Stimulated activated CD4-positive, alpha-beta T cell treated with anti-CD3 and anti-CD28 coated beads, Interleukin-15, amount 100 ng/mL, for 1 hour (primary cell): ENCODE data around the gene CD37.
"Not testable (repeated sequence)": the region's sequence is repeated elsewhere in the genome, so short reads cannot be mapped to it uniquely, and the experiment has no call there.

Source experiments
- DNase-seq, 2 donors: peaks; one replicate each; pipeline ENCODE4 v3.0.0-alpha.2; 2020; ENCODE audit warnings: low read depth in 1 of 2, low spot score in 1 of 2

Gene CD37

DNA sequence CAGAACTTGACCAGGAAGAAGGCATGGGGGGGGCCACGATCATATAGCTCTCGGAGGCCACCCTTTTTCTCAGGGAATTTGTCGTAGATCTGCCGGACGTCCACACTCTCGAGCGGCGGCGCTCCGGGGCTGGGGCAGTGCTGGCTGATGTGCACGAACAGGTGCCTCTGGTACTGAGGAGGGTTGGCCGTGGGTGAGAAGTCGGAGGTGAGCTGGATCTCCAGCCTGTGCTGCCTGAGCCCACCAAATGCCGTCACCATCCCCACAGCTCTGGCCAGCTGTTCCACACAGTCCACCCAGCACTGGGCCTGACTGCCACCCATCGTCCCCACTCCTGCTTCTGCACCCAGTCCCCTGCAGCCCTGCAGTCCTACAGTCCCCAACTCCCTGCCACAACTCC is 12.0 kb downstream of the CD37 start:
- no peak for DNase-seq

DNA sequence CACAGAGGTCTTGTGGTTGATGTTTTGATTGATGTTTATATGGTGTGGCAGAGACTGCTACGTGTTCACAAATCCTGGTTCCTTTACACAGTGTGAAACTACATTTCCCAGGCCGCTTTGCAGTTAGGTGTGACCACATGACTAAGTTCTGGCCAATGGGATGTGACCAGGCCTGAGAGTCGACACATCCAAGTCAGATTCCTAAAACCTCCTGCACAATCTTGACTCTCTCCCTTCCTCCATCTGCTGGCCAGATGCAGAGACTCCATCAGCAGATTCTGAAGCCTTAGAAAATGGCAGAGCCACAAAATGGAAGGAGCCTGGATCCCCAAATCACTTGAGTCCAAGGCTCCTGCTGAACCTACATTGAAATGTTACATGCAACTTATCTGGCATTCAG is 12.6 kb downstream of the CD37 start:
- no peak for DNase-seq

DNA sequence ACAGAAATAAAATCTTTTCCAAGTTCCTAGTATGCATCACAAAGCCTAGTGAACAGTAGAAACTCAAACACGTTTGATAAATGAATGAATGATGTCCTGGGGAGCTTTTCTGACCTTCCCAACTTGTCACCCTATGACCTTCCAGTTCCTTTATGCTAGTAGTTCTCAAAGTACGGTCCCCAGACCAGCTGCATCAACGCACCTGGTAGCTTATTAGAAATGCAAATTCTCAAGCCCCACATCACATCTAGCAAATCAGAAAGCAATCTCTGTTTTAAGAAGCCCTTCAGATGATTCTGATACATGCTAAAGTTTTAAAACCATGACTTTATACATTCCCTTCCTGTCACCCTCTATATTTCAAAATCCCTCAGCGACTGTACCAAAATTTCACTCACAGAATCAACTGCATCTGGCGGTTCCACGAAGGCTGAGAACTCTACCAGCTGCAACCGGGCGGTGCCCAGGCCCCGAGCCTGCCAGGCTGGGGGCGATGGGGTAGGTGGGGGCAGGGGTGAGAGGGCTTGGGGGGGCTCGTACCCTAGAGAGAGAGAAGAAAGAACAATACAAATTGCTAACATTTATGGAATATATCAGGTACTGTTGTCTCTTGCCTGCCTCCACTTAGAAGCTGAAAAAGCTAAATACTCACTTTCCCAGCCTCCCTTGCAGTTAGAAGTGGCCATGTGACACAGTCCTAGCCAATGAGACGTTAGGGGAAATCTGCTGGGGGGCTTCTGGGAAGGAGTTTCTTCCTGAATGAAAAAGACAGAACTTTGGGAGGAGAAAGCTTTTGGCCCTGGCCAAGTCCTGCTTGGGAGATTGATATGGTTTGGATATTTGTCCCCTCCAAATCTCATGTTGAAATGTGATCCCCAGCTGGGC is 13.3 kb downstream of the CD37 start:
- DNase-seq: no peak

DNA sequence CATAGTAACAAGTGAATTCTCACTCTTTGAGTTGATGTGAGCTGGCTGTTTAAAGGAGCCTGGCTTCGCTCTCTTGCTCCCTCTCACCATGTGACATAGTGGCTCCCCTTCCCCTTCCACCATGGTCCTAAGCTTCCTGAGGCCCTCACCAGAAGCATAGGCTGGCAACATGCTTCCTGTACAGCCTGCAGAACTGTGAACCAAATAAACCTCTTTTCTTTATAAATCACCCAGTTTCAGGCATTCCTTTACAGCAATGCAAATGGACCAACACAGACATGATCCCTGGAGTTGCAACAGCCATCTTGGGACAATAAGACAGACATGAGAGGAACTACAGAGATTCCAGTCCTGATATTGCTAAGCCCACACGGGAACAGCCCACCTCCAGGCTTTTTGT is 14.4 kb downstream of the CD37 start:
- DNase-seq: no peak

DNA sequence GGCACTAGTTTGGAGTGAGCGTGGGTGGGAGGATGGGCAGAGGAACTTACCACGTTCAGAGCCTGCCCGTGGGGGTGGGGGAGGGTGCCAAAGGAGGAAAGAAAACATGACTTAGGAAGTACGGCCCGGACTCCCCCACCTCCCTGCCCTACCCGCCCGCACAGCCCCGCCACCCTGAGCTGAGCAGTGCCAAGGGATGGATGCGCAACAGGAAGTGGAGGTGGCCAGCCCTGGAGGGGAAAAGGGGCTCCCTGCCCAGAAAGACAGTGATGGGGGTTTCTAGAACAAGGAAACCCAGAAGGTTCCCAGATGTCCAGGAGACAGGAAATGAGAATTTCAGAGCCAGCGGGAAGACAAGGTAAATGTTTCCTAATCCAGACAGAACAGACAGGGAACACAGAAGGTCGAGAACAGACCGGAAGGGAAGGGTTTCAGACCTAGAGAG is 20.7 kb downstream of the CD37 start:
- no peak for DNase-seq

DNA sequence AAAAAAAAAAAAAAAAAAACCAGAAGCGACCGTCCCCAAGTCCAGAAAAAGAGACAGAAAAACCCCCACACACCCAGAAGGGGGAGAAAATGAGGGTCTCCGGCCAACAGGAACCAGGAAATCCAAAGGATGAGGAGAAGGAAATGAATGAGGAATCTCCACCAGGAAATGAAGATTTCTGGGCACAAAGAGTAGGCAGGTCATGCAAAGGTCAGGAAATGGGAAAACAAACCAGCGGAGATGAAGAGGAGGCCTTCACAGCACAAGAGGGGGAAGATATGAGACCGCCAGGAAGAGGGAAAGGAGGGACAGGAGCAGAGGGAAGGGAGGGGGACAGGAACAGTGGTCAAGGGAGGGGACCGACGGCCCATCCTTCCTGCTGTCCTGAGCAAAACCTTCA is 21.2 kb downstream of the CD37 start:
- no peak for DNase-seq

DNA sequence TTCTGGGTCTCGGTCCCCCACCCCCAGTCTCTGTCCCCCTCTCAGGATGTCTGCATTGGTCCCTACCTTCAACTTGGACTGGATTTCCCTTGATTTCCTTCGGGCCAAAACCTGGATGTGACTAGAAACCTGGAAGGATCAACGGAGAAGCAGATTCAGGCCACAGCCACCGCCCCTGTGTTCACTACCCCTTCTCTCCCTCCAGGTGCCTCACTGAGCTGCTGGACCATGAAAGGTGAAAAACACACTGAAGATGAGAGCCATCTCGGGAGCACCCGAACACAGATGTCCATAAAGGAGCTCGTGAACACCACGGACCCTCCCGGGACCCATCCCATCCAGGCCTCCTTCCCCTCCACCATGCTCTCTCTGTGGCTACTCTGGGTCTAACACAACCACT is 22.0 kb downstream of the CD37 start:
- no peak for DNase-seq

DNA sequence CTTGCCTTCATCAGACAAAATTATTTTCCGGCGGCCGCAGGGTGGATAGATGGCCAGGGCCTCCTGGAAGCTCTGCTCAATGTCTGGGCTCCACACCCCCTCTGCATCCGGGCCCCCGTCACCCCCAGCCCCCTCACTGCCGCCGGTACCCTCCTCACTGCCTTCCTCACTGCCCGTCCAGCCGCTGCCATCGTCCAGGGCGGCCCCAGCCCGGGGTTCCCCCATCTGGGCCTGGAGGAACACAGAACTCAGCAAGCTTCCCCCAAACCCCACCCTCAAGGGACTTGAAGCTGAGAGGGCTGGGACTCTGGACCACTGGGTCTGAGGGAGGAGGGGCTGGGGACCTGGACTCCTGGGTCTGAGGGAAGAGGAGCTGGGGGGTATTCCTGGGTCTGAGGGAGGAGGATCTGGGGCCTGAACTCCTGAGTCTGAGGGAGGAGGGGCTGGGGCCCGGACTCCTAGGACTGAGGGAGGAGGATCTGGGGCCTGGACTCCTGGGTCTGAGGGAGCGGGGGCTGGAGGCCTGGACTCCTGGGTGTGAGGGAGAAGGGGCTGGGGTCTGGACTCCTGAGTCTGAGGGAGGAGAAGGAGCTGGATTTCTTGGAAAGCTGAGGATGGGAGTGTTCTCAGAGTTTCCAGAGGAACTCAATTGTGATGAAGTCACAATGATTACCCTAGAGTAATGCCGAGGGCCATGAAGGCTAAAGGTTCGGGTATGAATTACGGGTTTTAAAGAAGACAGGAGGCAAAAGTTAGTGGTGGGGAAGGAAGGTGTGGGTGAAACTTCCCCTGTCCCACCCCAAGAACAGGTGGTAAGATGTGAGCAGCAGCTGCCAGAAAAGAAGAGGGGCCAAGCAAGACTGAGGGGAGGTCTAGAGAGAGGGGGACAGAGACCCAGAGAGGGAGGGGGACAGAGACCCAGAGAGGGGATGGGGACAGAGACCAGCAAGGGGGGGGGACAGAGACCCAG is 24.9 kb downstream of the CD37 start:
- DNase-seq: no peak

DNA sequence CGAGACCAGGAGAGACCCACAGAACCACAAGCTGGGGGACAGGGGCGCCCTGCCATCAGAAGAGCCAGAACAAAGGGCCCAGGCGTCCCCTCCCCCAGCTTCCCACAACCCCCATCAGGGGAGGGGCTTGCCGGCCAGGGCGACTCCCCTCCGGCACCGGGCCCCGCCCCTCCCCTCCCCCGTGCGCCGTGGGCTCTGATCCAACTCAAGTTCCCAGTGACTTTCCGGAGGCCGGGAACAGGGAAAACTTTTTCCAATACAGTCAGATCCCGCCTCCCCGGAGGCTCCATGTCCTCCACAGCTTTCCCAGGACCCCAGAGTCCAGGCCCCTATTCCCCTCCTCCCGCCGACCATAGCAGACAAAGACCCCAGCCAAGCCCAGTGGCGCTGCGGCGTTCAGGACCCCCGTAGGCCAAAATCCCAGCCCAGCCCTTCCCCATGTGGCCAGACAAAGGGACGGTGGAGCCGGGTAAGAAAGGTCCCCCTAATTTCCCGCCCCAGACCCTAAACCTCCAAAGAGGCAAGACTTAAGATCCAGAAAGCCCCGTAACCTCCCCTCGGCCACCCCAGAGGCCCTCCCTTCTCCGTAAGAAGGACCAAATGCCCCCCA is 26.3 kb downstream of the CD37 start:
- DNase-seq: no peak

DNA sequence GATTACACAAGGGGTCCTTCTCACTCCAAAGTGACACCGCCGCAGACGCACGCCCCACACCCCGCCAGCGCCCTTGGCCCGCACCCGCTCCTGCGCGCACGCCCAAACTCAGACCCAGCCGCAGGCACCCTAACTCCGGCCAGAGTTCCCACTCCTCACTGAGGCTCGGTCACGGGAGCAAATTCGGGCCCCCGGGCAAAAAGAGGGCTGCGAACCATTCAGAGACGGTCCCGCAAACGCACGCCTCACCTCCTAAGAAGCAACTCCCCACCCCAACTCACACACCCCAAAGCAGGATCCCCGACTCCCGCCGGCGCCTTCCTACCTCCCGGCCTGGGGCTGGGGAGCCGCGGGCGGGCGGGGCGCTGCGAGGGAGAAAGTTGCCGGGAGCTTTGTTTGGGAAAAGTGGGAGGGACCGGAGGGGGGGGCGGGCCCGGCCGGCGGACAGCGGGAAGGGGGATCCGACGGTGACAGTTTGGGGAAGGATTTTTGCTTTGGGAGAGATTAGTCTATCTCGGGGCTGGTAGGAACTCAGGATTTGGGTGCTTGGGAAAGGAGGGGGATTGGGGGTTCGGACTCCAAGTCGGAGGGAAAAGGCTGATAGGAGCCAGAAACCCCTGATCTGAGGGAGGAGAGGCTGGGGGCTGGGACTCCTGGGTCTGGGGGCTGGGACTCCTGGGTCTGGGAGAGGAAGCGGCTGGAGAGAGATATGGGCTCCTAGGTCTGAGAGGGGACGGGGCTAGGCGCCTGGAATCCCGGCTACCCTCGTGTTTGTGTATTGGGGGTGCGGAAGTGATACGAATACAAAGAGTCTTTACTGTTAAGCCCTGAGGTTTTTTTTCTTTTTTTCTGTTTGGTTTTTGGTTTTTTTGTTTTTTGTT is 27.1 kb downstream of the CD37 start, which contains the start of gene TEAD2:
Gene TEAD2 (minus strand): TSS at position 369 of the 881 bp plus-strand sequence. CDS start 2,341 bp downstream, outside the sequence.
- DNase-seq: no peak

DNA sequence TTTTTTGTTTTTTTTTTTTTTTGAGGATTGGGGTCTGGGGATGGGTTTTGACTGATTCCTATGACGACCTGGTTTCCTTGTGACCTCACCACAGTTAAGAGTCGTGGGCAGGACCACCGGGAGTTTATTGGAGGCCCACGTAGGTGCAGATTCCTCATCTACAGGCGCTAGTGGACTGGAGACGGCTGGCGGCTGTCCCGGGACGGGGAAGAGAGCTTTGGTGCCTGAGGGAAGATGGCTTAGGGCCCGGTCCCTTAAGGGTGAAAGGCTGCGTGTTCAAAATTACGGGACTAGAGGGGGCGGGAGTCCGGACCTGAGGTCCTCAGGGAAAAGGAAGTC is 27.7 kb downstream of the CD37 start:
- no peak for DNase-seq

DNA sequence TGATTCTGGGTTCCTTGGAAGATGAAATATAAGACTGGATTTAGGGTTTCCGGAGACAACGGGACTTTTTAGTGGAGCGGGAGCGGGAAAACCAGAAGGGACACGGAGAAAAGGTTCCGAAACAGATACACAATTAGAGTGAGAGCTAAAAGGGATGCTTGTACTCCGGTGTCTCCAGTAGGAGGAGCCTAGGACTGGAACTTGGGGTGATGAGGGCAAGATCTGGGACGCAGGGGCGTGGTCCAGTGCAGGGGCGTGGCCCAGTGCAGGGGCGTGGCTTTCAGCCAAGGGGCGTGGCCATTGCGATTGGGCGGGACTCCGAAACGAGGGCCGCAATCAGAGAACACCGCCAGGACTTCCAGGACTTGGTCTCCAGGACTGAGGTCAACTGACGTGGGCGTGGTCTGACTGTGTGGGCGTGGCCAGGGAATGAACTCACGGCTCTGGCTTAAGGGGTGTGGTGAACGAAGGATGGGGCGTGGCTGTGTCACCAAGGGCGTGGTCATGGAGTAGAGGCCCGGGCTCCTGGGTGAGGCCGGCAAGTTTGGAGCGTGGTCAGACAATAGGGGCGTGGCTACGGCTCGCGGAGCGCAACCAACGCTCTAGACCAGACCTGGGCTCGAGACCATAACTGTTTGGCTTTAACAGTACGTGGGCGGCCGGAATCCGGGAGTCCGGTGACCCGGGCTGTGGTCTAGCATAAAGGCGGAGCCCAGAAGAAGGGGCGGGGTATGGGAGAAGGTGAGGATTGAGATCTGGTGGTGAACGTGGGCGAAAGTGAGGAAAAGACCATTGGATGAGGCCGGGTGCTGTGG is 28.3 kb downstream of the CD37 start, which contains the start of gene DKKL1:
Gene DKKL1 (plus strand): TSS at position 610 of the 815 bp plus-strand sequence. CDS start 122 bp downstream, at position 732.
- DNase-seq: peak; percentile 31 to 32

DNA sequence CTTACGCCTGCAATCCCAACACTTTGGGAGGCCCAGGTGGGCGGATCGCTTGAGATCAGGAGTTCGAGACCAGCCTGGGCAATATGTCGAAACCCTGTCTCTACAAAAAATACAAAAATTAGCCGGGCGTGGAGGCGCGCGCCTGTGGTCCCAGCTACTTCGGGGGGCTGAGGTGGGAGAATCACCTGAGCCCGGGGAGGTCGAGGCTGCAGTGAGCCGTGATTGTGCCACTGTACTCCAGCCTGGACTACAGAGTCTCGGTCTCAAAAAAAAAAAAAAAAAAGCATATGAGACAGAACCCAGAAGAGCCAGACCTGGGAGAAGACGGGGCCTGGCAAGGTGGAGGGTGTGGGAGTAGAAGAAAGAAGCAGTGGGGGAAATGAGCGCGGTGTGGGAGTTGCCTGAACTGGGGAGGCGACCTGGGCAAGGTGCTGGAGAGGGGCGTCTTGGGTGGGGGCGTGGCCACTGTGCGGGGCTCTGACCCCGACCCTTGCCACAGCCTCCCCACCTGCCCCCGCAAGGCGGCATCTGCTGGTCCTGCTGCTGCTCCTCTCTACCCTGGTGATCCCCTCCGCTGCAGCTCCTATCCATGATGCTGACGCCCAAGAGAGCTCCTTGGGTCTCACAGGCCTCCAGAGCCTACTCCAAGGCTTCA is 29.0 kb downstream of the CD37 start:
- DNase-seq: no peak

DNA sequence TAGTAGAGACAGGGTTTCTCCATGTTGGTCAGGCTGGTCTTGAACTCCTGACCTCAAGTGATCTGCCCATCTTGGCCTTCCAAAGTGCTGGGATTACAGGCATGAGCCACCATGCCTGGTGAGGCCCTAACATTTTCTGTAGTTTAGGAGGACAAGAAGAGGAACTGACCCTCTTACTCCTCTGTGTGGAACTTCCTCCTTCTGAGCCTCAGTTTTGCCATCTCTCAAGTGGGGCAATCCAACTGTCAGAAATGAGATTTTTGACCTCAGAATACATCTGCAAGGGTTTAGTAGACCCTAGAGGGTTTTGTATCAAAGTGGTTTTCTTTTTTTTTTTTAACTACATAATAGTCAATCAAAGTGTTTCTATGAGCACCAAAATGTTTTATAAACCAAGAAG is 30.9 kb downstream of the CD37 start:
- DNase-seq: no peak

DNA sequence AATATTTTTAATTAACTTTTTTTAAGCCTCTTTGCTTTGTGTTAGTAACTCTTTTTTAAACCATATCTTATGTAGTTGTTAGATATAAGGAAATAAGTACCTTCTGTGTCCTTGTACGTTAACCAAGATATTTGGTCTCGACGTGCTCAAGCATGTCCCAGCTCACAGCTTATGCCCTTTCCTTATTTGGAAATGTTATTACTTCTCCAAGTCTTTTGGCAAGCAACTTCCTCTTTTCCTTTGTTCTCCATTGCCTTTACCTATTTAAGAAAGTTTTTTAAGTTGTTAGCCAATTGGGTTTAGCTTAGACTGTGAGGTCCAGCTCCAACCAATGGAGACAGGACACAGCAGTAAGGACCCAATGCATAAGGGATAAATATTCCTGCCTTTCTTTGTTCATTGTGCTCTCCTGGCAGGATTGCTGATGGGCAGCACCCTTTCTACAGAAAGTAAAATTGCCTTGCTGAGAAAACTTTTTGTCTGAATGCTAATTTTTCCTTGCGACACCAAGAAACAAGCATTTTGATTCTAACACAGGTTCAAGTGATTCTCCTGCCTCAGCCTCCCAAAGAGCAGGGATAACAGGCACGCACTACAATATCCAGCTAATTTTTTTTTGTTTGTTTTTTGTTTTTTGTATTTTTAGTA is 33.6 kb downstream of the CD37 start:
- no peak for DNase-seq

DNA sequence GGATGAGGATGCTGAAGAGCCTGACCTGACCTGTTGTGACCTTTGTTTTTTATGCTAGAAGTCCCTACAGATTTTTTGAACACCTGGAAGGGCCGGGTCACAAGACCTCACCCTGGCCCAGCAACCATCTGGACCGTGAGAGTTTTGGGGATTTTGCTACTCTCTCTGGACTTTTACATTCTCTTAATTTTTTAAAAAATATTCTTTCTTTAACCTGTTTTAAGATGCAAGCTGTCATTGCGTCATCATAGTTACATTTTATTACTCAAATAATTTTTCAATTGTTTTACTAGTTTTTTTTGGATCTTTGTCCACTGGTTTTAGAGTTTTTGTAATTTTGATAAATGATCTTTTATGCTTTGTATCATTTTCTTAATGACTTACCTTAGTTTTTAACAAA is 36.0 kb downstream of the CD37 start:
- no peak for DNase-seq

DNA sequence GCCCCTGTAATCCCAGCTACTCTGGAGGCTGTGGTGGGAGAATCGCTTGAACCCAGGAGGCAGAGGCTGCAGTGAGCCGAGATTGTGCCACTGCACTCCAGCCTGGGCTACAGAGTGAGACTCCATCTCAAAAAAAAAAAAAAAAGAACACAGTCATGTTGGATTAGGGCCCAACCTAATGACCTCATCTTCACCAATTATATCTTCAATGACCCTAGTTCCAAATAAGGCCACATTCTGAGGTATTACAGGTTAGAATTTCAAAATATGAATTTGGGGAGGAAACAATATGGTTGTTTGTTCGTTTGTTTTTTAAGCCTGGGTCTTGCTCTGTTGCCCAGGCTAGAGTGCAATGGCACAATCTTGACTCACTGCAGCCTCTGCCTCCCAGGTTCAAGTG is 38.0 kb downstream of the CD37 start:
- not testable (repeated sequence) for DNase-seq

DNA sequence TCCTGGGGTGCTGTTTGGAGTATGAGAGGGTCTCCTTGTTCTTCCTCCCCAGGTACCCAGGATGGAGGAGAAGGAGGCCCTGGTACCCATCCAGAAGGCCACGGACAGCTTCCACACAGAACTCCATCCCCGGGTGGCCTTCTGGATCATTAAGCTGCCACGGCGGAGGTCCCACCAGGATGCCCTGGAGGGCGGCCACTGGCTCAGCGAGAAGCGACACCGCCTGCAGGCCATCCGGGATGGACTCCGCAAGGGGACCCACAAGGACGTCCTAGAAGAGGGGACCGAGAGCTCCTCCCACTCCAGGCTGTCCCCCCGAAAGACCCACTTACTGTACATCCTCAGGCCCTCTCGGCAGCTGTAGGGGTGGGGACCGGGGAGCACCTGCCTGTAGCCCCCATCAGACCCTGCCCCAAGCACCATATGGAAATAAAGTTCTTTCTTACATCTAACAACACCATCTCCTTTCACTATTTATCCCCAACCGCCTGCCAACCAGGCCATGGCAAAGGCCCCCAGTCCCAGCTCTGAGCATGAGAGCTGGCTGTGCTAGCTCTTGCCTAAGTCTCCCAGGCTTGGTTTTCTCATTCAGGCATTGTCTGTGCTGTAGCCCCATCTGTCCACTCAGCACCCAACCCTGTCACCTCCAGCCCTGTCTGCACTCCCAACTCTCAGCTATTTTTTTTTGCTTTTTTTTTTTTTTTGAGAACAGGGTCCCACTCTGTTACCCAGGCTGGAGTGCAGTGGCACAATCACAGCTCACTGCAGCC is 39.6 kb downstream of the CD37 start:
- no peak for DNase-seq
